A673 (cell line): ENCODE results near the gene AARS2.

ENCODE experiments used
- EZH2 ChIP-seq: fragments of 200-600 bp; sonication (generic); IDR thresholded peaks from 2 replicates; pipeline ENCODE4 v1.6.1; 2017; ENCODE audit warnings: borderline replicate concordance, low read depth, mild to moderate bottlenecking, mixed read lengths, antibody characterized with exemption, low read length; ENCODE audit not compliant: poor library complexity, severe bottlenecking
- TF ChIP-seq, protein P1 (sequence below): fragments of 300-800, 200-600 bp; sonication (generic); conservative IDR thresholded peaks from 2 replicates; pipeline ENCODE4 v1.5.1; 2017; ENCODE audit warnings: low read depth, mild to moderate bottlenecking, antibody characterized with exemption, low read length, moderate library complexity, mixed read lengths

DNA sequence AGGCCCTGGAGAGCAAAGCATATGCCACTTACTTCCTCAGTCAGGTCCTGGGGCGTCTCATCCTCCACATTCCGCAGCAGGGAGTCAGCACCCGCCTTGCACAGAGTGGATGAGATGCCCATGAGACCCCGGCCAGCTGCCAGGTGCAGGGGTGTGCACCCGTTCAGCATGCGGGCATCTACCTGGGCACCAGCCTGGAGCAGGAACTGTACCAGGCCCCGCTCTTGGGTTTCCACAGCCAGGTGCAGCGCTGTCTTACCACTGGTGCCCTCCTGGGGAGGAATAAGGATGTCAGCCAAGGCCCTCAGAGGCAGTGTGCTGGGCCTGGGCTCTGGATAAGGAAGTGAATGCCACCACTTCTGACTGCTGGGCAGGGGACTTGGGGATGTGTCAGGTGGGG lies 53.1 kb downstream of the AARS2 start:
- TF ChIP-seq, protein P1, sequence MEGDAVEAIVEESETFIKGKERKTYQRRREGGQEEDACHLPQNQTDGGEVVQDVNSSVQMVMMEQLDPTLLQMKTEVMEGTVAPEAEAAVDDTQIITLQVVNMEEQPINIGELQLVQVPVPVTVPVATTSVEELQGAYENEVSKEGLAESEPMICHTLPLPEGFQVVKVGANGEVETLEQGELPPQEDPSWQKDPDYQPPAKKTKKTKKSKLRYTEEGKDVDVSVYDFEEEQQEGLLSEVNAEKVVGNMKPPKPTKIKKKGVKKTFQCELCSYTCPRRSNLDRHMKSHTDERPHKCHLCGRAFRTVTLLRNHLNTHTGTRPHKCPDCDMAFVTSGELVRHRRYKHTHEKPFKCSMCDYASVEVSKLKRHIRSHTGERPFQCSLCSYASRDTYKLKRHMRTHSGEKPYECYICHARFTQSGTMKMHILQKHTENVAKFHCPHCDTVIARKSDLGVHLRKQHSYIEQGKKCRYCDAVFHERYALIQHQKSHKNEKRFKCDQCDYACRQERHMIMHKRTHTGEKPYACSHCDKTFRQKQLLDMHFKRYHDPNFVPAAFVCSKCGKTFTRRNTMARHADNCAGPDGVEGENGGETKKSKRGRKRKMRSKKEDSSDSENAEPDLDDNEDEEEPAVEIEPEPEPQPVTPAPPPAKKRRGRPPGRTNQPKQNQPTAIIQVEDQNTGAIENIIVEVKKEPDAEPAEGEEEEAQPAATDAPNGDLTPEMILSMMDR, result no peak
- no peak for TF ChIP-seq EZH2
